Common myeloid progenitor, CD34-positive (primary cell): ENCODE measurements around the gene GPATCH3. TPM values are rescaled to one million over a fixed set of nuclear protein-coding genes. Genes with fewer than 3 reads are reported as not detected.
"Not testable (repeated sequence)": the region's sequence is repeated elsewhere in the genome, so short reads cannot be mapped to it uniquely, and the experiment has no call there.

Experiments used
- CTCF ChIA-PET: fragments of 350-600 bp; sonication (Branson Sonifier 250); formaldehyde crosslinking; loops from one replicate; lab custom pipeline; 2021; ENCODE audit warnings: antibody characterized with exemption; lab: Charles Lee
- POLR2A ChIA-PET: fragments of 350-600 bp; sonication (Branson Sonifier 250); formaldehyde crosslinking; loops from one replicate; lab custom pipeline; 2021; ENCODE audit warnings: antibody characterized with exemption; lab: Charles Lee
- DNase-seq, 3 donors: peaks; one replicate each; pipeline versions ENCODE4 v3.0.0 to v3.0.0-alpha.2; 2013
- H3K27ac ChIP-seq, 2 experiments: 1 replicate in 1 of 2; 2 replicates in 1 of 2; pipeline ENCODE4 v1.7.0; 2013; ENCODE audit warnings: inconsistent platforms in 2 of 2, low read length in 2 of 2, mild to moderate bottlenecking in 2 of 2, low read depth in 1 of 2, moderate library complexity in 1 of 2; ENCODE audit not compliant: severe bottlenecking in 2 of 2, insufficient read depth in 1 of 2, poor library complexity in 1 of 2
- H3K27me3 ChIP-seq, 5 experiments: replicated peaks in 2 of 5; 1 replicate in 3 of 5; 2 replicates in 2 of 5; pipeline versions ENCODE4 v1.6.1 to v1.7.0; 2013; ENCODE audit warnings: low read length in 4 of 5, mild to moderate bottlenecking in 2 of 5, moderate library complexity in 2 of 5, inconsistent platforms in 1 of 5; ENCODE audit not compliant: insufficient read depth in 5 of 5, control insufficient read depth in 4 of 5
- H3K36me3 ChIP-seq, 4 experiments: 1 replicate in 2 of 4; 2 replicates in 2 of 4; pipeline versions ENCODE4 v1.6.1 to v1.7.0; 2013; ENCODE audit warnings: low read length in 3 of 4, control low read depth in 1 of 4, mild to moderate bottlenecking in 1 of 4; ENCODE audit not compliant: control insufficient read depth in 4 of 4, insufficient read depth in 4 of 4
- H3K4me1 ChIP-seq, 4 experiments: 1 replicate in 3 of 4; 2 replicates in 1 of 4; pipeline versions ENCODE4 v1.6.1 to v1.7.1; 2013; ENCODE audit warnings: low read length in 3 of 4, mild to moderate bottlenecking in 3 of 4, control low read depth in 1 of 4, inconsistent platforms in 1 of 4, moderate library complexity in 1 of 4; ENCODE audit not compliant: control insufficient read depth in 4 of 4, insufficient read depth in 4 of 4; ENCODE audit errors: control extremely low read depth in 1 of 4
- H3K4me3 ChIP-seq, 7 experiments: 1 replicate in 4 of 7; 2 replicates in 3 of 7; pipeline versions ENCODE4 v1.5.1 to v1.7.0; 2013; ENCODE audit warnings: mild to moderate bottlenecking in 7 of 7, low read length in 6 of 7, moderate library complexity in 6 of 7, inconsistent platforms in 2 of 7, low read depth in 2 of 7, control low read depth in 1 of 7; ENCODE audit not compliant: insufficient read depth in 4 of 7, control insufficient read depth in 1 of 7; ENCODE audit errors: extremely low read depth in 1 of 7
- H3K9me3 ChIP-seq, 5 experiments: 1 replicate in 4 of 5; 2 replicates in 1 of 5; pipeline versions ENCODE4 v1.6.1 to v1.7.1; 2013; ENCODE audit warnings: low read length in 4 of 5, mild to moderate bottlenecking in 2 of 5, inconsistent platforms in 1 of 5, low read depth in 1 of 5, moderate library complexity in 1 of 5; ENCODE audit not compliant: control insufficient read depth in 4 of 5, insufficient read depth in 2 of 5; ENCODE audit errors: control extremely low read depth in 1 of 5
- WGBS: methylation state at CpG from one replicate; pipeline ENCODE4 v1.1.5; 2013; ENCODE audit not compliant: insufficient coverage; 5-methylcytosine and 5-hydroxymethylcytosine counted together
- polyA plus RNA-seq: library from polyadenylated mRNA; unstranded; fragments of 120-200 nt; gene quantifications from one replicate; pipeline ENCODE4 v1.2.1, GENCODE V29; 2013

Gene GPATCH3, protein sequence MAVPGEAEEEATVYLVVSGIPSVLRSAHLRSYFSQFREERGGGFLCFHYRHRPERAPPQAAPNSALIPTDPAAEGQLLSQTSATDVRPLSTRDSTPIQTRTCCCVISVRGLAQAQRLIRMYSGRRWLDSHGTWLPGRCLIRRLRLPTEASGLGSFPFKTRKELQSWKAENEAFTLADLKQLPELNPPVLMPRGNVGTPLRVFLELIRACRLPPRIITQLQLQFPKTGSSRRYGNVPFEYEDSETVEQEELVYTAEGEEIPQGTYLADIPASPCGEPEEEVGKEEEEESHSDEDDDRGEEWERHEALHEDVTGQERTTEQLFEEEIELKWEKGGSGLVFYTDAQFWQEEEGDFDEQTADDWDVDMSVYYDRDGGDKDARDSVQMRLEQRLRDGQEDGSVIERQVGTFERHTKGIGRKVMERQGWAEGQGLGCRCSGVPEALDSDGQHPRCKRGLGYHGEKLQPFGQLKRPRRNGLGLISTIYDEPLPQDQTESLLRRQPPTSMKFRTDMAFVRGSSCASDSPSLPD
- polyA plus RNA-seq, result 10.0 TPM

DNA sequence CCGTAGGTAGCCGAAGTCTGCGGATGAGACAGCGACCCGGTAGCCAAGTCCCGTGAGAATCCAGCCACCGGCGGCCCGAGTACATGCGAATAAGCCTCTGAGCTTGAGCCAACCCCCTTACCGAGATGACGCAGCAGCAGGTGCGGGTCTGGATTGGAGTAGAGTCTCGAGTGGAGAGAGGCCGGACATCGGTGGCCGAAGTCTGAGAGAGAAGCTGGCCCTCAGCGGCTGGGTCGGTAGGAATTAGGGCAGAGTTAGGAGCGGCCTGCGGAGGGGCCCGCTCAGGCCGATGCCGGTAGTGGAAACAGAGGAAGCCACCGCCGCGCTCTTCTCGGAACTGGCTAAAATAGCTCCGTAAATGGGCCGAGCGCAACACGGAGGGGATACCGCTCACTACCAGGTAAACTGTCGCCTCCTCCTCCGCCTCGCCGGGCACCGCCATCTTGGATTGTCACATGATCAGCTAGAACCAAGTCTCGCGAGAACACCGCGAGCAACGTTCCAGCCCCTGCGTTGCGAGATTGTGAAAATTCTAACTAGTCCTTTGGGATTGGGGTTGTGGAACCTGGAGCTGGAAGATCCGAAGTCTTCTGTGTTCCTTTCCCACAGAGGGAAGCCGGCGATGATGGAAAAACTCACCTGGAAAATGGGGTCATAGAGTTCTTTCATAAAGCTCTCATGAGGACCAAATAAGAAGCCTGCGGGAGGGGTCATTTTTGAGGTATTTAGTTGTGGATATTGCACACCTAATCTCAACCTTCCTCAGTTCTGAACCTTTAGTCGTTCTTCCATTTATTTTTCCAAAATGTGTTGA lies at the start of gene GPATCH3:
GPATCH3 (minus strand) TSS at position 467 of the 814 bp plus-strand sequence; CDS start at position 442, 25 bp downstream.
- H3K9me3 ChIP-seq, result no peaks in the 10 kb centered on the region
- H3K27me3 ChIP-seq, result no peaks in the 10 kb centered on the region
- peaks cover 7 to 23% (median 19%) of the 10 kb centered on the region in 4 experiments for H3K4me1 ChIP-seq
- ChIA-PET CTCF (interaction anchor here (0.6 to 3.8 kb wide), 4 partner anchors 11 to 641 kb away, joined by 3 to 26 read pairs (median 4); partner anchors contain the start of gene GPN2), POLR2A (interaction anchor here (0.8 to 2.1 kb wide), 2 partner anchors 10 to 22 kb away, joined by 3 to 12 read pairs; partner anchors contain the start of gene GPN2)
- peak within 1 kb of the TSS; percentile 97 to 98 for H3K27ac ChIP-seq
- peak within 1 kb of the TSS; percentile 86 to 97 (median 91) for H3K4me3 ChIP-seq
- under 1% methylated on average over 48 of the region's 50 CpGs for WGBS
- peaks cover 3 to 20% (median 13%) of the 10 kb centered on the region in 4 experiments for H3K36me3 ChIP-seq
- DNase-seq, result peak; percentile 88 to 93 (median 89)

DNA sequence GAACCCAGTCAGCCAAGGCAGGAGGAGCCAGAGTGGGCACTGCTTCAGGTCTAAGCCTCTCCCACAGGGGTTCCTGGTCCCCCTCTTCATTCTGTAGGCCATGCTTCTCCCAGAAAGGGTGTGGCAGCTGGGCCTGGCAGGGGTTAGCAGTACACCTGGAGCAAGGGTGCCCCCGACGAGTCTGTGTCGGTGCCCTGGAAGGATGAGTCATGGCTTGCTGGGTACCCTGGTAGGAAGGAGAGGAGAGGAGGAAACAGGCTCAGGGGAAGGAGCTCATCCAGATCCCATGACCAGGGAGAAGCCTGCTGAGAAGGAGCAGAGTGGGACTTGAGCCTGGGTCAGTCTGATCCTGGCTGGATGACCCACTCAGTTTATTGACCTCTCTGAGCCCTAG lies 49.7 kb upstream of the GPATCH3 start:
- POLR2A ChIA-PET, result no interaction called here
- Histone ChIP-seq H3K27ac (no peak overlapping the region), H3K27me3 (no peaks in the 10 kb centered on the region), H3K36me3 (peaks cover 0 to 22% (median 16%) of the 10 kb centered on the region in 4 experiments), H3K4me1 (no peaks in the 10 kb centered on the region), H3K4me3 (no peak overlapping the region), H3K9me3 (no peaks in the 10 kb centered on the region)
- WGBS, result 86% methylated on average over 1 of the region's 3 CpGs
- no peak for DNase-seq
- CTCF ChIA-PET, result interaction anchor here (0.8 kb wide), 1 partner anchor 13 kb away, joined by 3 read pairs; no protein-coding TSS in a partner anchor

DNA sequence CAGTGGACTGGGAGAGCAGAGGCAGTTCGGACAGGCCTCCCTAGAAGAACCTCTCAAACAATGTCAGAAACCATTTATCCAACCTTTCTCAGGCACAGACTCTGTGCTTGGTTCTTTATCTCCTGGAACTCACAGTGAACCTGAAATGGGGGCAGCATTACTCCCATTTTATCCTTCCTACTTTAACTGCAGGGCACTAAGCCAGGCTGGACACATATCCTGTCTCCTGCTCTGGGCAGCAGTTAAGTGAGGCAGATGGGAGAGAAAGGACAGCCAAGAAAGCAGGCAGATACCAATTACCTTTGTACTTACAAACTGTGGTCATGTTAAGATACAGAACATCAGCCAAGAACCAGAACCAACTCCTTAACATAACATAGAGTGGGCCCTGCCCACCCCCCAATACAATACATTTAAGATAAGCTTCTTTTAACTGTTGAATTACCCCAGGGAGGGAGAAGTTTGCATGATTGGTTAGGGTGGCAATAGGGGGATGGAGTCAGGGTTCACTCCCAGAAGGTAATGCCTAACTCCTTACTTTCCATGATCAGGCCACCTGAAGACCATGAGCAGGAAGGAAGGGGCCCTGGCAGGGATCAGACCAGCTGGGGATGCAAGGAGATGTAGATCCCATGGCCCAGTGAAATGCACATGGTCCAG lies 49.1 kb upstream of the GPATCH3 start:
- Histone ChIP-seq H3K27me3 (no peaks in the 10 kb centered on the region), H3K4me3 (no peak overlapping the region), H3K36me3 (peaks cover 0 to 24% (median 17%) of the 10 kb centered on the region in 4 experiments), H3K27ac (no peak overlapping the region), H3K4me1 (no peaks in the 10 kb centered on the region), H3K9me3 (no peaks in the 10 kb centered on the region)
- DNase-seq, result no peak
- CTCF ChIA-PET, result interaction anchor here (0.5 kb wide), 1 partner anchor 326 kb away, joined by 3 read pairs; no protein-coding TSS in a partner anchor
- POLR2A ChIA-PET, result no interaction called here
- no CpG with 5 or more reads among the region's 1 CpG for WGBS

- peaks cover 0 to 29% (median 20%) of the 10 kb centered on the region in 4 experiments for H3K36me3 ChIP-seq
- WGBS, result 89% methylated on average over 9 of the region's 16 CpGs
- H3K27ac ChIP-seq, POLR2A ChIA-PET, H3K4me1 ChIP-seq, CTCF ChIA-PET, H3K9me3 ChIP-seq, DNase-seq, H3K4me3 ChIP-seq, H3K27me3 ChIP-seq: not testable (repeated sequence)
These were observed 48.4 kb upstream of the GPATCH3 start for GRCh38 chr1:26948725-26949057.

GRCh38 chr1:26946270-26946669 lies 46.0 kb upstream of the GPATCH3 start:
- DNase-seq, result no peak
- ChIA-PET CTCF (interaction anchor here (1.6 kb wide), 1 partner anchor 9 kb away, joined by 3 read pairs; no protein-coding TSS in a partner anchor), POLR2A (no interaction called here)
- Histone ChIP-seq H3K4me3 (no peak overlapping the region), H3K4me1 (no peaks in the 10 kb centered on the region), H3K27me3 (no peaks in the 10 kb centered on the region), H3K27ac (no peak overlapping the region), H3K9me3 (no peaks in the 10 kb centered on the region), H3K36me3 (peaks cover 7 to 52% (median 40%) of the 10 kb centered on the region in 4 experiments)
- 89% methylated on average over 3 of the region's 4 CpGs for WGBS

- 96% methylated on average over 8 of the region's 8 CpGs for WGBS
- CTCF ChIA-PET, result interaction anchor here (0.6 kb wide), 1 partner anchor 164 kb away, joined by 3 read pairs; no protein-coding TSS in a partner anchor
- no peaks in the 10 kb centered on the region for H3K4me1 ChIP-seq
- H3K27me3 ChIP-seq, result no peaks in the 10 kb centered on the region
- H3K9me3 ChIP-seq, result no peaks in the 10 kb centered on the region
- H3K4me3 ChIP-seq, result no peak overlapping the region
- DNase-seq, result no peak
- POLR2A ChIA-PET, result no interaction called here
- H3K36me3 ChIP-seq, result peaks cover 9 to 54% (median 43%) of the 10 kb centered on the region in 4 experiments
- H3K27ac ChIP-seq, result no peak overlapping the region
These were observed 45.5 kb upstream of the GPATCH3 start for GRCh38 chr1:26945728-26946127.
